HG03521 (cell line): ENCODE measurements around the gene ABO.
"Not testable (repeated sequence)": the region's sequence is repeated elsewhere in the genome, so short reads cannot be mapped to it uniquely, and the experiment has no call there.

Experiments used
- ATAC-seq: cut with Tn5 transposase; IDR thresholded peaks from one replicate; pipeline ENCODE4 v1.9.1; 2021; ENCODE audit warnings: mild to moderate bottlenecking, moderate library complexity; ENCODE audit not compliant: unreplicated experiment

Gene ABO

GRCh38 chr9:133290751-133291302 is 15.8 kb upstream of the ABO start:
- no peak for ATAC-seq

GRCh38 chr9:133286523-133286922 is 11.5 kb upstream of the ABO start:
- ATAC-seq: no peak

DNA sequence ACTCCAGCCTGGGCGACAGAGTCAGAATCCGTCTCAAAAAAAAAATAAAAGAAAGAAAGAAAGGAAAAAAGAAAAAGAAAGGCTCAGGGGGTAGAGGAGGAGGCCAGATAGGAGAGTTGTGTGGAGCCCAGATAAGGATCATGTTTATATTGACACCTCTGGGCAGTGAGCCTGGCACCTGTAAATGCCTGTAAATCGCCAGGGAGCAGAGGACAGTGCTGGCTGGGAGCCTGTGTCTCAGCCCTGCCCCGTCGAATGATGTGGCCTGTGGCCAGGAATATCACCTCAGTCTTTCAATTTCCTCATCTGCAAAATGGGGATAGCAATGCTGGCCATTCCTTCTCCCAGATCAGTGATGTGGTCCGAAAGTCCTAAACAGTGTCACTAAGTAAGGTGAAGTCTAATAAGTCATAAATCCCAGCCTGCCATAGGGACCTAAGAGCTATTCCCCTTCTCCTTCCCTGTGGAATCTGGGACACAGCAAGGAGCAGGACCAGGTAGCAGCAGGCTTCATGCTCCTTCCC is 10.3 kb upstream of the ABO start:
- ATAC-seq: no peak

GRCh38 chr9:133284362-133284761 is 9.4 kb upstream of the ABO start:
- no peak for ATAC-seq

- not testable (repeated sequence) for ATAC-seq
Measured at GRCh38 chr9:133283255-133284032, 8.4 kb upstream of the ABO start.

- no peak for ATAC-seq
Measured at GRCh38 chr9:133282464-133283238, 7.7 kb upstream of the ABO start.

GRCh38 chr9:133280392-133280791 is 5.4 kb upstream of the ABO start:
- ATAC-seq: no peak

DNA sequence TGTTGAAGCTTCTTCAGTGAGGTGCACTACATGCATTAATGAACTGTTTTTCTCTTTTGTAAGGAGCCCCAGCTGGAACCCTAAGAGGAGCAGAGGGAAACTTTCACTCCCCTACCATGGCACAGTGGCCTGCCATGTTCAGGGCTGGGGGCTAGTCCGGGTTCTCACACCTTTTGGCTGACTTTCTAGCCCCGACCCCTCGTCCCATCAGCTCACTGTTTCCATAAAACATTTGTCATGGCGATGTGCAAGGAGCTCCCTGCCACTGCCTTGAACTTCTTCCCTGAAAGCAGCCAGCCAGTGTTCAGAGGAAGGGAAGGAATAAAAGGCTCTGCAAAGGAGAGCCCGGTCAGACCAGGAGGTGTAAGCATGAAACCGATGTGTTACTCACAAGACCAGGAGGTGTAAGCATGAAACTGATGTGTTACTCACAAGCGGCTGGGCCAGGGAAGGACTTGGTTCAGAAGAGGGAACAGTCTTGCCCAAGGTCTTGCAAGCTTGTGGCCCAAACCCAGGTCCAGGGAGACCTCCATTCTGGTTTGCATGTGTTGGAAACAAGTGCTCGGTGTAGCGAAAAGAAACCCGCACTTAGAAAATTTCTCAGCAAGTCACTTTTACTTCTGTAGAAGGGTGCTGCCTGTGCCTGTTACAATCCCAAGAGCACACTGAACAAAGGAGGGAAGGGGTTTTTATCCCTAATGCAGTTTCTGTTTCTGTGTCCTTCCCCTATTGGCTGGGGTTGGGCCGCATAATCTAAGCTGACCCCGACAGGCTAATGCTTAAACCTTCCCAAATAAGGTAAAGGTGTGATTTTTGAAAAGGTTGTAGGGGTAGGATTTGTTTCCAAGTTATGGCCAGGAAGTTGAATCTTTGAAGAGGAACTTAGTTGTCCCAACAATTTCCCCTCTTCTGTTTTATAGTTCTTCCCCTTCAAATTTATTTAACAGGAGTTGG is 3.4 kb upstream of the ABO start:
- no peak for ATAC-seq

- no peak for ATAC-seq
Measured at GRCh38 chr9:133277467-133277866, 2.5 kb upstream of the ABO start.

- ATAC-seq: no peak
Measured at GRCh38 chr9:133276923-133277322, 1.9 kb upstream of the ABO start.

DNA sequence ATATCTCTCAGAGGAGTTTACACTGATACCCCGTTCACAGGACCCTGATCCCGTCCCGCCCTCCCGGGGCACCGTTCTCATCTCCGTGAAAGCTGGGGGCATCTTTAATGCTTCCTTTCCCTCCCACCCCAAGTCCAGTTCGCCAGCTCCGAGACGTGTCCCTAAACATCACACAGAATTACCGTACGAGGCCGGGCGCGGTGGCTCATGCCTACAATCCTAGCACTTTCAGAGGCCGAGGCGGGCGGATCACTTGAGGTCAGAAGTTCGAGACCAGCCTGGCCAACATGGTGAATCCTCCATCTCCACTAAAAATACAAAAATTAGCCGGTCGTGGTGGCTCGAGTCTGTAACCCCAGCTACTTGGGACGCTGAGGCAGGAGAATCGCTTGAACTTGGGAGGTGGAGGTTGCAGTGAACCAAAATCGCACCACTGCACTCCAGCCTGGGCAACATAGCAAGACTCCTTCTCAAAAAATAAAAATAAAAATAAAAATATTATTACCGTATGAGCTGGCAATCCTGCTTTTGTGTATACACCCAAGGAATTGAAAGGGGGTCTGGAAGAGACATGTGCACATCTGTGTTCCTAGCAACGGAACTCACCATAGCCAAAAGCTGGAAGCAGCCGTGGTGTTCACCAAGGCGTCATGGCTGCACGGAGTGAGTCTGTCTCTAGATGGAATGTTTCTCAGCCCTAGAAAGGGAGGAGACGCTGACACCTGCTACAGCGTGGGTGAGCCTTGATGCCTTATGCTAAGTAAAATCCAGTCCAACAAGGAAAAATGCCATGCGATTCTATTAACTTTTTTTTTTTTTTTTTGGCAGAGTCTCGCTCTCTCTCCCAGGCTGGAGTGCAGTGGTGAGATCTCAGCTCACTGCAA is 1.2 kb upstream of the ABO start:
- no peak for ATAC-seq

GRCh38 chr9:133274236-133275104 is 531 bp downstream of the ABO start:
- no peak for ATAC-seq

DNA sequence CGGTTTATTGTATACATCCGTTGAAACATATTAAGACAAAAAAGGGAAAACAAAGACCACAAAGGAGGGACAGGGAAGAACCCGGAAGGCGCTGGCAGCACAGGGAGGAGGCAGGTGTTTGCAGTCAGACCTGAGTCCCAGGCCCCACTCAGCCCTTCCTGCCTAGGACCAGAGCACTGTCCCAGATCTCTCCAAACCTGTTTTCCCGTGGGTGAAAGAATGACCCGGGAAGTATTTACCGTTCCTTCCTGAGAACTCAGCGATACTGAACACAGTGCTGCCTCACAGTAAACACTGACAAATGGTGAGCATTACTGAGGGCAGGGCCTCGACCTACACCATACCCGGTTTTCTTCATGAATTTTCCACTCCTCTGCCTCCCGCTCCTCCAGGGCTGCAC is 1.2 kb downstream of the ABO start:
- no peak for ATAC-seq

DNA sequence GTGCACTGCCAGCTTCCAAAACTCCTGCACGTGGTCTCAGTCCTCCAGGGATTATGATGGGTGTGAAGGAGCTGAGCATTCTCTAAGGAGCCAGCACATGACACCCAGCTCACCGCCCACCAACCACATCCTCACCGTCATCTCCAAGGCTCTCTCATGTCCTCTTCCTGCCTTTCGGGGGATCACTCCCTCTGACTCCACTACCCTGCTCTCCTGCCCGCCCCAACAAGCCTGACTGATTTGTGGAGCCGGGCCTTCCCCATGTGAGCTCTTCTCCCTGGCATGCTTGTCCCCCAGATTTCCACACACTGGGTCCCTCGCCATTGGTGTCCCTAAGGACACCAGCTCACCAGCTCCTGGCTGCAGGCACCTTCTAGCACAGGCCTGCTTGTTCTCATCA is 1.9 kb downstream of the ABO start:
- no peak for ATAC-seq

- ATAC-seq: no peak
Measured at GRCh38 chr9:133269537-133270362, 5.3 kb downstream of the ABO start.

DNA sequence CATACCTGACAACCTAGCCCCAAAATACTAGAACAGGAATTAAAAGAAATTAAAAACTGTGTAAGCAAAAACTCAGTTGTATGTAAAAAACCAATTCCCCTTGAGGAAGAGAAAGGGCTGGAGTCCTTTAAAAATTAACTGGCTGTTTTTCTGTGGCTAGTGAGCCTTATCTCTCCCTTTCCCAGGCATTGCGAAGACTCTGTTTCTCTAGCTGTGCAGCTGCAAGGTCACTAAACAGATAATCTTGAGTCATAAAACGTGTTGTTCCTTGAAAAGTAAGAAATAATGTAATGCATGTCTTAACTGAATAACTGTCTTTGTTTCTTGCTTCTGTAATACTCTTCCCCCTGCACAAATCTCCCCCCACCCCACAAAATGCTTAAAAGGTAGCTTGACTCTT is 5.9 kb downstream of the ABO start:
- not testable (repeated sequence) for ATAC-seq

GRCh38 chr9:133268335-133269056 is 6.5 kb downstream of the ABO start:
- no peak for ATAC-seq
